ENCODE measurements around the gene MCF2L.
"Not testable (repeated sequence)": the region's sequence is repeated elsewhere in the genome, so short reads cannot be mapped to it uniquely, and the experiment has no call there.

MCF2L gene

GRCh38 chr13:113069861-113070805 is 101.1 kb downstream of the MCF2L start:
- DNase-seq, result no peak

- DNase-seq, result no peak
These were observed 101.8 kb downstream of the MCF2L start for GRCh38 chr13:113070855-113071254.

- no peak for DNase-seq
These were observed 103.4 kb downstream of the MCF2L start for GRCh38 chr13:113072376-113072775.

DNA sequence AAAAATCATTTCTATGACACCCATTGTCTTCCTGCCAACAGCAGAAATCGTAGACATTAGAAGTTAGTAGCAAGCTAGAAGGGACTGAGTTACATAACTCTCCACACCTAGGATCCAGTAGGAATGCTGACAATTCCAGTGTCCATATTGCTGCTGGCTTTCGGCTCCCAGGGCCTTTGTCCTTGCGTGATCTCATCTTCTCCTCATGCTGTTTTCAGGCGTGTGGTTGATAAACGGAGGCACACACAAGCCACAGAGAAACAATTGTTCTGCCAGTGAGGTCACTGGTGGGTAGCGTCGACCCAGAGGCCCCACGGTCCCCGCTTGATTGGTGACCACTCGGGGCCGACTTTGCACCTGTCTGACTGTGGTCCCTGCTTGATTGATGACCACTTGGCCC is 104.9 kb downstream of the MCF2L start:
- DNase-seq, result no peak

GRCh38 chr13:113074401-113074800 is 105.4 kb downstream of the MCF2L start:
- no peak for DNase-seq

DNA sequence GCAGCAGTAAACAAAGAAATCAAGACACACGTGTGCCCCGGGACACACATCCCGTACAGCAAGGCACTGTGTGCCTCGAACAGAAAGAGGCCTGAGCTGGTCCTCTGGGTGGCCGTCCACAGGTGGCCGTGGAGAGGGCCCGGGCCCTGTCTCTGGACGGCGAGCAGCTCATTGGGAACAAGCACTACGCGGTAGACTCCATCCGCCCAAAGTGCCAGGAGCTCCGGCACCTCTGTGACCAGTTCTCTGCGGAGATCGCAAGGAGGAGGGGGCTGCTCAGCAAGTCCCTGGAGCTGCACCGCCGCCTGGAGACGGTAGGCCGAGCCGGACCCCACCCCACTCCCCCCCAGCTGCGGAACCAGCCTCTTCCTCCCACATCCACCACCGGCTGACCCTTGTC is 105.9 kb downstream of the MCF2L start:
- no peak for DNase-seq

GRCh38 chr13:113075711-113076110 is 106.7 kb downstream of the MCF2L start:
- DNase-seq, result no peak

DNA sequence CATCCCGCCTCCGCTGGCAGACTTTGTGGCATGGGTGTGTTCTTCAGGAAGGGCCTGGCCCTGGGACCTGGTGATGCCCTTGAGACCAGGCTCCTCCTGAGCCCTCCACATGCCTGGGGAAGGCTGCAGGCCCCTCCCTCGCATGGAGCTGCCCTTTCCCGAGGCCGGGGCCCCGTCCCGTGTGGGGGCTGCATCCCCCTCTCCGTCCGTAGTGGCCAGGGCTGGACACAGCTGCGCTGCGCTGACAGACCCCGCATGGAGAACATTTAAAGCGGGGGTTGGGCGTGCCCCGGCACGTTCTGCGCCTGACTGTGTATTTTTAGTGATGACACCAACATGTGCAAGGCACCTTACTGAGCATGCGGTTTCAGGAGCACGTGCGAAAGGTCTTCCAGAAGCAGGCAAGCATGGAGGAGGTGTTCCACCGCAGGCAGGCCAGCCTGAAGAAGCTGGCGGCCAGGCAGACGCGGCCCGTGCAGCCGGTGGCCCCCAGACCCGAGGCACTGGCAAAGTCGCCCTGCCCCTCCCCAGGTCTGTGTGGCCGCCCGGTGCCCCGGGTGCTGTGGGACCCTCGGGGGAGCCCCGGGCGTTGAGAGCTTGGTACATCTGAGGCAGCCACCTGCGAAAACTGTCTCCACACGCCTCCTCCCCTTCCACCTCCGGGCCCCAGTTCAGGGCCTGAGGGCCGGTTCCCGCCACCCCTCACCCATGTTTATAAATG is 107.8 kb downstream of the MCF2L start:
- no peak for DNase-seq

GRCh38 chr13:113077566-113077952 is 108.5 kb downstream of the MCF2L start:
- no peak for DNase-seq

DNA sequence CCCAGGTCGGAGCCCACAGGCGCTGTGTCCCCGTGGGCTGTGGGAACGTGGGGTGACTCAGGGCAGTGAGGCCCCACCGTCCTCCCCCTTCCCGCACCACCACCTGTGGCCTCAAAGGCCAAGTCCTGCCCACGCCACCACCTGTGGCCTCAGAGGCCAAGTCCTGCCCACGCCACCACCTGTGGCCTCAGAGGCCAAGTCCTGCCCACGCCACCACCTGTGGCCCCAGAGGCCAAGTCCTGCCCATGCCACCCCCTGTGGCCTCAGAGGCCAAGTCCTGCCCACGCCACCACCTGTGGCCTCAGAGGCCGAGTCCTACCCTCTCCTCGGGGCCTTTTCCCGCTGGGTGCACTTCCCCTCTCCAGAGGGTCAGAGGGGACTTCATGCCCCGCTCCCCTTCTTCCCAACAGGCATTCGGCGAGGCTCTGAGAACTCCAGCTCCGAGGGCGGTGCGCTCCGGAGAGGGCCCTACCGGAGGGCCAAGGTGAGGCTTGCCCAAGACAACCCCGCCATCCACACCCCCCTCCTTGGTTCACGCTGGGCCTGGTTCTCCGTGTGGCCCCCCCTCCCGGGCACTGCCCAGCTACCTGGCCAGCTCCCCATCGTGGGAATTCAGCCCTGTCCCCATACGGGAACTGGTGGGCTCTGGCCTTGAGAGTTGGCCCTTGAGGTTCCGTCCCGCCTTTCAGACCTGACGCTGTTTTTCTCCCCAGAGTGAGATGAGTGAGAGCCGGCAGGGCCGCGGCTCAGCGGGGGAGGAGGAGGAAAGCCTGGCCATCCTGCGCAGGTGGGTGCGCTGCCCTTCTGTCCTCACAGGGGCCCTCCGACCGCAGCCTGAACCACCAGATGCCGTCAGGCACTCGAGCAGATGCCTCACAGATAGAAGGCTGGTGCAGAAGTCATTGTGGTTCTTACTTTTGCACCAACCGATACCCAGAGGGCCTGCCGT is 109.2 kb downstream of the MCF2L start:
- no peak for DNase-seq

GRCh38 chr13:113078902-113079780 is 110.1 kb downstream of the MCF2L start:
- no peak for DNase-seq

DNA sequence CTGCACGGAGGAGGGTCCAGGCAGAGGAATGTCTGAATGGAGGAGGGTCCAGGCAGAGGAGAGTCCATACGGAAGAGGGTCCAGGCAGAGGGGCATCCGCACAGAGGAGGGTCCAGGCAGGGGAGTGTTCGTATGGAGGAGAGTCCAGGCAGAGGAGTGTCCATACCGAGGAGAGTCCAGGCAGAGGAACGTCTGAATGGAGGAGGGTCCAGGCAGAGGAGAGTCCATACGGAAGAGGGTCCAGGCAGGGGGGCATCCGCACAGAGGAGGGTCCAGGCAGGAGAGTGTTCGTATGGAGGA is 110.7 kb downstream of the MCF2L start:
- DNase-seq, result not testable (repeated sequence)

DNA sequence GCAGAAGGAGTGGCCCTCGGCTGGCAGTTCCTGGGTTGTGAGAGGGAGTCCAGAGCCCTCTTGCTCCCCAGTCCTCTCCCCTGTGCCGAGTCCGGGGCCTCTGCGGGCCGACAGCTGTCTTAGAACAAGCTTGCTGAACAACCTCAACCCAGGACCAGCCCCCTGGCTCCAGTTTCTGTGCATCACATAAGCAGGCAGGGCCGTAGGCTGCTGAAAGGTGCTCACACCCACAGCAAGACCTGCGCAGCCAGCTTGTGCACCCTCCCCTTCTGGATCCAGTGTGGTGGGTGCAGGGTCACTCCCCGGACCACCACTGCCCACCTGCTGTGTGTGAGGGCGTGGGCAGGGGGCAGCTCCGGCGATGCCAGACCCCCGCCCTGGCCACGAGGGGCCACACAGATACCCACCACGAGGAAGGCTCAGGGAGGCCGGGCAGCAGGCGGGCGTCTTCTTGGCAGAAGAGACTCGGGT is 111.4 kb downstream of the MCF2L start:
- no peak for DNase-seq

GRCh38 chr13:113080901-113081521 is 112.0 kb downstream of the MCF2L start:
- no peak for DNase-seq

DNA sequence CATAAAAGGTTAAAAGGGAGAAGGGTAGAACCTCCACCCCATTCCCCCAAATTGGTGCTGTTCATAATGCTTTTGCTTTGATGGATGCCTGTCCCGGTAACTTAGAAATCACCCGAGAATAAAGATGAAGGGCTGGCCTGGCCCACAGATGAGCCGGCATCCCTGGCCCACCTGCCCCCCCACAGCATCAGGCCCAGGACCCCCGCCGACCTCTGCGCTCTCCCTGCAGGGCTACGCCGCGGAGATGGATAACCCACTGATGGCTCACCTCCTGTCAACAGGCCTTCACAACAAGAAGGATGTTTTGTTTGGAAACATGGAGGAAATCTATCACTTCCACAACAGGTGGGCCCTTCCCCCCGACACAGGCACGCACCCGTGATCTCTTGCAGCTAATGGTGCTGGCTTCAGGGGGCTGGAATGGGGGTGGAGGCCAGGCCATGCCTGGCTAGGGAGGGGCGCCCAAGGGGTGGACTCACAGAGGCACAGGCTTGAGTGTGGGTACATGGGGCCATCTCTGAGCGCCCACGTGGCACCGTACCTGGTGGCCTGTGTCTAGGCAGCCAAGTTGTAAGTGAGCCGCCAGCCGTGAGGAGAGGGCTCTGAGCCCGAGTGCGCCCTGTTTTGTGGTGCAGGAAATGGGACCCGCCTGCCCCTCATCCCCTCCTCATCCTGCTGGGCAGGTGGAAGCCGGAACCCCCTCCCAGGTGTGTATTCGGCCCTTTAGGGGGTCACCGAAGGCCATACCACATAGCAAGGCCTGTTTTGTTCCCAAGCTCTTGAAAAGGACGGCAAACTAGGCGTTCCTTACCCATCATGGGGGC is 113.4 kb downstream of the MCF2L start:
- no peak for DNase-seq

DNA sequence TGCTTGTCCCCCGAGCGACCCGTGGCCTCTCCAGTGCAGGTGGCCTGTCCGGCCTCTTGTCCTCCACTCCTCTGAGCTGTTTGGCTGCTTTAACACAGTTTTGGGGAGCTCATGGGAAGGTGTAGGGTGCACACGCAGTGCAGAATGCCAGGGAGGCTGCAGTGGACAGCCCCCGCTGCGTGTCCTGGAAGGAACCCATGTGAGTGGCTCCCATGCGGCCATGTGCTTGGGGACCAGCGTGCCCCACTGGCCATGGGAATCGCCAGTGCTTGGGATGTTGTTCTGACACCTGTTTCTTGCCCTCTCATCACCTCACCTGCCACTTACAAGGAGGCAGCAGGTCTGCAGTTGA is 114.0 kb downstream of the MCF2L start:
- no peak for DNase-seq

DNA sequence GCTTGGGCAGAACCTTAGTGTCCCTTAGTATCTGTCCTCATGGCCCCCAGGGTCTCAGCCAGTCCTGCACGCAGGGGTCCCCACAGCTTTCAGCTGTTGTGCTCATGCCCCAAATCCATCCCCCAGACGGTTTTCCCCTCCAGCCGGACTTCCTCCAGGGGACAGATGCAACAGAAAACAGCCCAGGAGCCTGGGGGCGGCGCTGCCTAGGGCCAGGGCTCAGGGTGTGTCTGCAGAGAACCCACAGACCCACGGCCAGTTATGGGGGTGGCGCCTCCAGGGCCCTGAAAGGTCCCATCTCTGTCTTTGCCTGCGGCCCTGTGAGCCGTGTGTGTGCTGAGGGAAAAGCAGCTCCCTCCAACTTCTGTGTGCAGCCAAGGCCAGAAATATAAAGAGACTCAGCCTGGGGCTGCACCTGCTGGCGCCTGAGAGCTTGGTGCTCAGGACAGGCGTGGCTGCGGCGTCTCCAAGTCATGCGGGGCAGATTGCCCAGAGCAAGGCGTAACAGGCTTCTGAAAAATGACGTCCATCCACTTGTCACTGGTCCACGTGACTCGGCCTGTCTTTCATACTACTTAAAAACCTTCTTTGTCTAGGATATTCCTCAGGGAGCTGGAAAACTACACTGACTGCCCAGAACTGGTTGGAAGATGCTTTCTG is 114.5 kb downstream of the MCF2L start:
- DNase-seq, result no peak

DNA sequence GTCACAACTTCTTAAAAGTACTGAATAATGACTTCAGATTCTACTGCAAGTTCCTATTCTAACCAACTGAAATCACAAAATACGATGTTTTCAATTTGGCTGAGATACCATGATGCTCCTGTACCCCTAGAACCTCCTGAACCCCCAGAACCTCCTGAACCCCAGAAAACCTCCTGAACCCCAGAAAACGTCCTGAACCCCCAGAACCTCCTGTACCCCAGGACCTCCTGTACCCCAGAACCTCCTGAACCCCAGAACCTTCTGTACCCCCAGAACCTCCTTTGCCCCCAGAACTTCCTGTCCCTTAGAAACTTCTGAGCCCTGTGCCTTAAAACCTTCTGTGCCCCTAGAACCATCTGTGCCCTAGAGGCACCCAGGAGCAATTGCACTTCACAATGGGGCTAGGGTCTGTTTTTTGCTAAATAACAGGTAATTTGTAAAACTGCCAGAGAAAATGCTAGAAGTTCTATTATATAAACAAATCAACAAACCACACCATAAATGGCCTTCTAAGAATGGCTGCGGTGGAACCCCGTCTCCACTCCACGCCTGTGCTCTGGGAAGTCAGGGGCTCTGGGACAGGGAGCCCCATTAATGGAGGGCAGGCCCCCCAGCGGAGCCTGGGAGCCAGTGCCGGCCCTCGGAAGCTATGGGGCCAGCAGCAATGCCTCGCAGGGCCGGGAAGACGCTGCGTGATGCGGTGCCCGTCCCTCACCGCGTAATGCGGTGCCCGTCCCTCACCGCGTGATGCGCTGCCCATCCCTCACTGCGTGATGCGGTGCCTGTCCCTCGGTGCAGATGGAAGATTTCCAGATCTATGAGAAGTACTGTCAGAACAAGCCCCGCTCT is 115.3 kb downstream of the MCF2L start:
- no peak for DNase-seq

Measured in fibroblast of skin of scalp (primary cell).